Hematopoietic multipotent progenitor cell treated with erythropoietin and hydrocortisone succinate and interleukin-3 and kit ligand, for 15 days (in vitro differentiated cells): ENCODE measurements around the gene FBXO41.

Source experiments
- DNase-seq: peaks from one replicate; pipeline ENCODE4 v3.0.0-alpha.2; 2015; ENCODE audit warnings: low spot score

Gene FBXO41

GRCh38 chr2:73246850-73247249 is 37.4 kb downstream of the FBXO41 start:
- no peak for DNase-seq

- DNase-seq: no peak
Measured at GRCh38 chr2:73244580-73244979, 39.7 kb downstream of the FBXO41 start.

GRCh38 chr2:73243884-73244570 is 40.3 kb downstream of the FBXO41 start:
- DNase-seq: no peak

- no peak for DNase-seq
Measured at GRCh38 chr2:73239776-73240175, 44.5 kb downstream of the FBXO41 start.

GRCh38 chr2:73238976-73239375 is 45.3 kb downstream of the FBXO41 start:
- DNase-seq: no peak

- DNase-seq: no peak
Measured at GRCh38 chr2:73238149-73238548, 46.1 kb downstream of the FBXO41 start.

GRCh38 chr2:73237168-73237567 is 47.1 kb downstream of the FBXO41 start:
- DNase-seq: no peak

GRCh38 chr2:73235315-73236028 is 48.8 kb downstream of the FBXO41 start:
- DNase-seq: no peak

GRCh38 chr2:73233932-73234832 is 50.1 kb downstream of the FBXO41 start, which contains the start of gene CCT7:
Gene CCT7, plus strand, starts transcription at chr2:73234308. Its CDS starts 71 bp downstream, at chr2:73234379.
- DNase-seq: peak; percentile 86

- DNase-seq: peak; percentile 98
Measured at GRCh38 chr2:73233154-73233931, 50.9 kb downstream of the FBXO41 start, which contains the start of gene PRADC1. Gene PRADC1, minus strand, starts transcription at chr2:73233239. Its CDS starts 79 bp downstream, at chr2:73233160.

- peak; percentile 13 for DNase-seq
Measured at GRCh38 chr2:73232403-73233153, 51.7 kb downstream of the FBXO41 start.

GRCh38 chr2:73228631-73229030 is 55.6 kb downstream of the FBXO41 start:
- DNase-seq: no peak

- no peak for DNase-seq
Measured at GRCh38 chr2:73227086-73227485, 57.2 kb downstream of the FBXO41 start.

- no peak for DNase-seq
Measured at GRCh38 chr2:73225513-73226360, 58.5 kb downstream of the FBXO41 start.

GRCh38 chr2:73223821-73224220 is 60.5 kb downstream of the FBXO41 start:
- DNase-seq: no peak

GRCh38 chr2:73218298-73218697 is 66.0 kb downstream of the FBXO41 start:
- DNase-seq: no peak

GRCh38 chr2:73217826-73218225 is 66.5 kb downstream of the FBXO41 start:
- no peak for DNase-seq

GRCh38 chr2:73217160-73217559 is 67.1 kb downstream of the FBXO41 start:
- DNase-seq: no peak

- DNase-seq: no peak
Measured at GRCh38 chr2:73215254-73215653, 69.0 kb downstream of the FBXO41 start.
